ENCODE measurements around the gene ZBTB44. TPM values are rescaled to one million over a fixed set of nuclear protein-coding genes. Genes with fewer than 3 reads are reported as not detected.

The ZBTB44 gene
- polyA plus RNA-seq, 1 of the 3 experiments (the other 2 are of a cell fraction), result 5.0 TPM

DNA sequence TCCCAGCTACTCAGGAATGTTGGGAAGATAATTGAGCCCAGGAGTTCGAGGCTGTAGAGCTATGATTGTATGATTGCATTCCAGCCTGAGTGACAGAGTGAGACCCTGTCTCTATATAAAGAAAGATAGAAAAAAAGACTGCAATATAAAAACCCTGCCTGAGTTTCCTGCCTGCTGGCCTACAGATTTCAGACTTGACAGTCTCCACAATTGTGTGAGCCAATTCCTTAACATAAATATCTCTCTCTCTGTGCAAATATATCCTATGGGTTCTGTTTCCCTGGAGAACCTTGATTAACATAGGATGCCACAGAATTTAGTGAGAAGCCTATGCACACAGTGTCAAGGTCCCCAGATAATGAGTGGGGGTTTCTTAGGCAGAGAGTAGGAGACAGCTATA lies 32.5 kb upstream of the ZBTB44 start:
- H3K4me3 ChIP-seq (ENCODE audit: low read depth in 2 of 2, low read length in 1 of 2), result no peak overlapping the region
- H3K9ac ChIP-seq, result no peak overlapping the region
- H3K27ac ChIP-seq (ENCODE audit: low read depth in 2 of 2, low read length in 1 of 2), result no peak overlapping the region
- H3F3A ChIP-seq (replicated peaks; ENCODE audit: insufficient read depth), result no peaks in the 10 kb centered on the region
- no peak overlapping the region for H2AFZ ChIP-seq (ENCODE audit: low read depth)
- no peak for DNase-seq
- no peaks in the 10 kb centered on the region for H4K20me1 ChIP-seq (ENCODE audit: insufficient read depth)
- no peak overlapping the region for H3K4me2 ChIP-seq
- TF ChIP-seq MEF2A (IDR thresholded peaks at IDR 0.05; ENCODE audit: borderline replicate concordance, low read depth), result no peak
- no peak for TF ChIP-seq SIN3A (IDR thresholded peaks at IDR 0.05; ENCODE audit: borderline replicate concordance, low read depth, low read length)
- TF ChIP-seq, protein P1, sequence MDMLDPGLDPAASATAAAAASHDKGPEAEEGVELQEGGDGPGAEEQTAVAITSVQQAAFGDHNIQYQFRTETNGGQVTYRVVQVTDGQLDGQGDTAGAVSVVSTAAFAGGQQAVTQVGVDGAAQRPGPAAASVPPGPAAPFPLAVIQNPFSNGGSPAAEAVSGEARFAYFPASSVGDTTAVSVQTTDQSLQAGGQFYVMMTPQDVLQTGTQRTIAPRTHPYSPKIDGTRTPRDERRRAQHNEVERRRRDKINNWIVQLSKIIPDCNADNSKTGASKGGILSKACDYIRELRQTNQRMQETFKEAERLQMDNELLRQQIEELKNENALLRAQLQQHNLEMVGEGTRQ (IDR thresholded peaks at IDR 0.05; ENCODE audit: borderline replicate concordance, low read depth, low read length), result no peak
- TF ChIP-seq NFIC (IDR thresholded peaks at IDR 0.05; ENCODE audit: borderline replicate concordance), result no peak
- no peak for TF ChIP-seq ELF1 (IDR thresholded peaks at IDR 0.05)
- TF ChIP-seq, protein P2, sequence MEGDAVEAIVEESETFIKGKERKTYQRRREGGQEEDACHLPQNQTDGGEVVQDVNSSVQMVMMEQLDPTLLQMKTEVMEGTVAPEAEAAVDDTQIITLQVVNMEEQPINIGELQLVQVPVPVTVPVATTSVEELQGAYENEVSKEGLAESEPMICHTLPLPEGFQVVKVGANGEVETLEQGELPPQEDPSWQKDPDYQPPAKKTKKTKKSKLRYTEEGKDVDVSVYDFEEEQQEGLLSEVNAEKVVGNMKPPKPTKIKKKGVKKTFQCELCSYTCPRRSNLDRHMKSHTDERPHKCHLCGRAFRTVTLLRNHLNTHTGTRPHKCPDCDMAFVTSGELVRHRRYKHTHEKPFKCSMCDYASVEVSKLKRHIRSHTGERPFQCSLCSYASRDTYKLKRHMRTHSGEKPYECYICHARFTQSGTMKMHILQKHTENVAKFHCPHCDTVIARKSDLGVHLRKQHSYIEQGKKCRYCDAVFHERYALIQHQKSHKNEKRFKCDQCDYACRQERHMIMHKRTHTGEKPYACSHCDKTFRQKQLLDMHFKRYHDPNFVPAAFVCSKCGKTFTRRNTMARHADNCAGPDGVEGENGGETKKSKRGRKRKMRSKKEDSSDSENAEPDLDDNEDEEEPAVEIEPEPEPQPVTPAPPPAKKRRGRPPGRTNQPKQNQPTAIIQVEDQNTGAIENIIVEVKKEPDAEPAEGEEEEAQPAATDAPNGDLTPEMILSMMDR (IDR thresholded peaks at IDR 0.05), result no peak
- no peak for TF ChIP-seq RXRA (IDR thresholded peaks at IDR 0.05; ENCODE audit: borderline replicate concordance, low read depth)
- TF ChIP-seq JUND (IDR thresholded peaks at IDR 0.05), result no peak
- no peak for TF ChIP-seq RAD21 (IDR thresholded peaks at IDR 0.05; ENCODE audit: low read length)
- TF ChIP-seq, protein P3, sequence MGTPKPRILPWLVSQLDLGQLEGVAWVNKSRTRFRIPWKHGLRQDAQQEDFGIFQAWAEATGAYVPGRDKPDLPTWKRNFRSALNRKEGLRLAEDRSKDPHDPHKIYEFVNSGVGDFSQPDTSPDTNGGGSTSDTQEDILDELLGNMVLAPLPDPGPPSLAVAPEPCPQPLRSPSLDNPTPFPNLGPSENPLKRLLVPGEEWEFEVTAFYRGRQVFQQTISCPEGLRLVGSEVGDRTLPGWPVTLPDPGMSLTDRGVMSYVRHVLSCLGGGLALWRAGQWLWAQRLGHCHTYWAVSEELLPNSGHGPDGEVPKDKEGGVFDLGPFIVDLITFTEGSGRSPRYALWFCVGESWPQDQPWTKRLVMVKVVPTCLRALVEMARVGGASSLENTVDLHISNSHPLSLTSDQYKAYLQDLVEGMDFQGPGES (IDR thresholded peaks at IDR 0.05; ENCODE audit: low read depth, low read length), result no peak
- TF ChIP-seq GABPA (IDR thresholded peaks at IDR 0.05; ENCODE audit: low read depth), result no peak
- no peak for TF ChIP-seq POLR2AphosphoS5 (IDR thresholded peaks at IDR 0.05; ENCODE audit: low read depth, low read length)
- TF ChIP-seq EP300 (IDR thresholded peaks at IDR 0.05; ENCODE audit: borderline replicate concordance in 1 of 2, low read depth in 1 of 2, low read length in 1 of 2), result no peak
- no peak for TF ChIP-seq RCOR1 (IDR thresholded peaks at IDR 0.05; ENCODE audit: low read length)
- TF ChIP-seq RFX5 (IDR thresholded peaks at IDR 0.05; ENCODE audit: low read length), result no peak
- TF ChIP-seq, protein P4, sequence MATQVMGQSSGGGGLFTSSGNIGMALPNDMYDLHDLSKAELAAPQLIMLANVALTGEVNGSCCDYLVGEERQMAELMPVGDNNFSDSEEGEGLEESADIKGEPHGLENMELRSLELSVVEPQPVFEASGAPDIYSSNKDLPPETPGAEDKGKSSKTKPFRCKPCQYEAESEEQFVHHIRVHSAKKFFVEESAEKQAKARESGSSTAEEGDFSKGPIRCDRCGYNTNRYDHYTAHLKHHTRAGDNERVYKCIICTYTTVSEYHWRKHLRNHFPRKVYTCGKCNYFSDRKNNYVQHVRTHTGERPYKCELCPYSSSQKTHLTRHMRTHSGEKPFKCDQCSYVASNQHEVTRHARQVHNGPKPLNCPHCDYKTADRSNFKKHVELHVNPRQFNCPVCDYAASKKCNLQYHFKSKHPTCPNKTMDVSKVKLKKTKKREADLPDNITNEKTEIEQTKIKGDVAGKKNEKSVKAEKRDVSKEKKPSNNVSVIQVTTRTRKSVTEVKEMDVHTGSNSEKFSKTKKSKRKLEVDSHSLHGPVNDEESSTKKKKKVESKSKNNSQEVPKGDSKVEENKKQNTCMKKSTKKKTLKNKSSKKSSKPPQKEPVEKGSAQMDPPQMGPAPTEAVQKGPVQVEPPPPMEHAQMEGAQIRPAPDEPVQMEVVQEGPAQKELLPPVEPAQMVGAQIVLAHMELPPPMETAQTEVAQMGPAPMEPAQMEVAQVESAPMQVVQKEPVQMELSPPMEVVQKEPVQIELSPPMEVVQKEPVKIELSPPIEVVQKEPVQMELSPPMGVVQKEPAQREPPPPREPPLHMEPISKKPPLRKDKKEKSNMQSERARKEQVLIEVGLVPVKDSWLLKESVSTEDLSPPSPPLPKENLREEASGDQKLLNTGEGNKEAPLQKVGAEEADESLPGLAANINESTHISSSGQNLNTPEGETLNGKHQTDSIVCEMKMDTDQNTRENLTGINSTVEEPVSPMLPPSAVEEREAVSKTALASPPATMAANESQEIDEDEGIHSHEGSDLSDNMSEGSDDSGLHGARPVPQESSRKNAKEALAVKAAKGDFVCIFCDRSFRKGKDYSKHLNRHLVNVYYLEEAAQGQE (IDR thresholded peaks at IDR 0.05; ENCODE audit: low read depth, low read length), result no peak
- no peak for TF ChIP-seq CHD2 (IDR thresholded peaks at IDR 0.05; ENCODE audit: low read length, partially characterized antibody)
- no peak for TF ChIP-seq FOXJ3 (CRISPR knock-in tag; IDR thresholded peaks at IDR 0.05)
- no peak for TF ChIP-seq NRF1 (IDR thresholded peaks at IDR 0.05; ENCODE audit: low read depth, low read length)
- no peak for TF ChIP-seq FOSL2 (IDR thresholded peaks at IDR 0.05; ENCODE audit: borderline replicate concordance, low read depth)
- H3K27me3 ChIP-seq (ENCODE audit: insufficient read depth), result no peaks in the 10 kb centered on the region
- POLR2A ChIA-PET, result no interaction called here
- 0% methylated on average over 1 of the region's 1 CpG for WGBS (ENCODE audit: low lambda C conversion rate)
- no peaks in the 10 kb centered on the region for H3K36me3 ChIP-seq (replicated peaks in 1 of 2; ENCODE audit: control insufficient read depth in 1 of 2, insufficient read depth in 2 of 2, low read length in 1 of 2)
- CTCF ChIA-PET, result interaction anchor here (0.6 kb wide), 1 partner anchor 515 kb away, joined by 3 read pairs; no protein-coding TSS in a partner anchor
- H3K9me2 ChIP-seq, result no peaks in the 10 kb centered on the region
- H3K79me2 ChIP-seq (ENCODE audit: insufficient read depth), result no peaks in the 10 kb centered on the region
- no peaks in the 10 kb centered on the region for H3K9me3 ChIP-seq
- no peaks in the 10 kb centered on the region for H3K4me1 ChIP-seq (ENCODE audit: control insufficient read depth in 1 of 2, insufficient read depth in 2 of 2, low read depth in 1 of 2, low read length in 1 of 2)

All from SK-N-SH (cell line).